ENCODE results near the gene SLC33A1. TPM values are rescaled to one million over a fixed set of nuclear protein-coding genes. Genes with fewer than 3 reads are reported as not detected.

Gene SLC33A1
- total and polyA plus RNA-seq, 2 of the 8 experiments (the other 6 are each of a cell fraction or from before 2014, with no cell fraction given) = 15.6 to 24.2 TPM

GRCh38 chr3:155835341-155836071, 18.7 kb downstream of the SLC33A1 start:
- DNase-seq (ENCODE audit: low read depth in 1 of 2, low spot score in 2 of 2) (no peak), FAIRE-seq (no peak)
- Histone ChIP-seq H3K4me3 (ENCODE audit: extremely low read depth in 1 of 4, insufficient read depth in 2 of 4, low read depth in 3 of 4, low read length in 4 of 4) (no peak overlapping the region), H3K9me3 (ENCODE audit: insufficient read depth in 2 of 2, low read depth in 1 of 2, low read length in 1 of 2) (no peaks in the 10 kb centered on the region), H3K36me3 (ENCODE audit: control insufficient read depth in 2 of 4, insufficient read depth in 4 of 4, low read length in 3 of 4) (peaks cover 0 to 3% (median 0%) of the 10 kb centered on the region in 4 experiments; a peak in 1 of 8 replicates), H3K4me1 (replicated peaks in 1 of 4; ENCODE audit: control insufficient read depth in 3 of 4, insufficient read depth in 4 of 4, low read length in 3 of 4) (no peaks in the 10 kb centered on the region), H3K27me3 (replicated peaks in 1 of 4; ENCODE audit: control insufficient read depth in 3 of 4, extremely low read depth in 1 of 4, insufficient read depth in 3 of 4, low read length in 3 of 4) (no peaks in the 10 kb centered on the region), H2BK20ac (ENCODE audit: low read length) (no peak overlapping the region), H3K23me2 (ENCODE audit: low read depth, low read length) (no peaks in the 10 kb centered on the region), H2BK120ac (replicated peaks; ENCODE audit: low read depth, low read length) (no peak overlapping the region), H2AK5ac (ENCODE audit: low read depth, low read length) (no peak overlapping the region), H3K4ac (replicated peaks; ENCODE audit: insufficient read length, low read depth, low read length) (no peak overlapping the region), H3K18ac (ENCODE audit: extremely low read depth, low read length) (no peak overlapping the region), H4K5ac (ENCODE audit: insufficient read length, low read depth, low read length) (no peak overlapping the region), H2BK12ac (ENCODE audit: low read depth, low read length) (no peak overlapping the region), H3K23ac (ENCODE audit: insufficient read length) (no peak overlapping the region), H3K14ac (ENCODE audit: insufficient read length) (no peak overlapping the region), H3K79me2 (ENCODE audit: control insufficient read depth in 1 of 2, insufficient read depth in 2 of 2, low read length in 2 of 2) (no peaks in the 10 kb centered on the region), H3K79me1 (ENCODE audit: low read depth, low read length) (no peaks in the 10 kb centered on the region), H4K20me1 (replicated peaks in 1 of 2; ENCODE audit: control insufficient read depth in 1 of 2, insufficient read depth in 2 of 2, low read length in 2 of 2) (peaks cover 0 to 2% of the 10 kb centered on the region in 2 experiments), H4K91ac (replicated peaks; ENCODE audit: insufficient read length, low read length) (no peak overlapping the region), H2BK5ac (ENCODE audit: low read depth, low read length) (no peak overlapping the region), H3K9ac (replicated peaks in 1 of 4; ENCODE audit: extremely low read depth in 1 of 4, low read depth in 3 of 4, low read length in 3 of 4) (no peak overlapping the region), H4K8ac (ENCODE audit: extremely low read depth, insufficient read depth, low read length) (no peak overlapping the region), H3K56ac (replicated peaks; ENCODE audit: insufficient read length, low read depth, low read length) (no peak overlapping the region), H2BK15ac (ENCODE audit: low read length) (no peak overlapping the region), H2AFZ (ENCODE audit: low read length) (no peak overlapping the region), H3K4me2 (ENCODE audit: insufficient read depth in 1 of 2, low read depth in 2 of 2, low read length in 2 of 2) (no peak overlapping the region), H3K27ac (ENCODE audit: low read depth, low read length) (no peak overlapping the region)
- TF ChIP-seq CTCF (IDR thresholded peaks at IDR 0.05; ENCODE audit: control extremely low read depth in 1 of 3, insufficient read depth in 1 of 3, low read depth in 1 of 3, low read length in 3 of 3) (no peak), CHD1 (IDR thresholded peaks at IDR 0.05; ENCODE audit: low read depth, low read length) (no peak), KDM4A (IDR thresholded peaks at IDR 0.05; ENCODE audit: low read depth, low read length, severe bottlenecking) (no peak), JUN (IDR thresholded peaks at IDR 0.05; ENCODE audit: low read depth, low read length) (no peak), HDAC2 (IDR thresholded peaks at IDR 0.05; ENCODE audit: borderline replicate concordance in 1 of 2, low read depth in 2 of 2, low read length in 2 of 2) (no peak)
- ChIA-PET CTCF (ENCODE audit: partially characterized antibody) (interaction anchor here (1.9 kb wide), 1 partner anchor 29 kb away, joined by 6 read pairs; the partner anchor contains the start of gene C3orf33), POLR2A (ENCODE audit: partially characterized antibody) (interaction anchor here (0.6 kb wide), 1 partner anchor 431 kb away, joined by 3 read pairs; no protein-coding TSS in a partner anchor)
- WGBS, 2 experiments (ENCODE audit: extremely low coverage in 1 of 2, insufficient coverage in 1 of 2, insufficient read length in 1 of 2, insufficient replicate concordance in 2 of 2, low coverage in 1 of 2, low lambda C conversion rate in 2 of 2, missing lambda C conversion rate in 1 of 2) = 80% methylated on average over 8 of the region's 9 CpGs; no CpG with 5 or more reads in 1 of the 2 experiments
